GM21723 (cell line): ENCODE measurements around the gene ZFP92.
A peak's percentile ranks its signal among the peaks of the same experiment; 100 is the strongest.

Experiments
- ATAC-seq: cut with Tn5 transposase; IDR thresholded peaks from one replicate; pipeline ENCODE4 v1.9.1; 2021; ENCODE audit warnings: mild to moderate bottlenecking, moderate library complexity; ENCODE audit not compliant: unreplicated experiment

Gene ZFP92

DNA sequence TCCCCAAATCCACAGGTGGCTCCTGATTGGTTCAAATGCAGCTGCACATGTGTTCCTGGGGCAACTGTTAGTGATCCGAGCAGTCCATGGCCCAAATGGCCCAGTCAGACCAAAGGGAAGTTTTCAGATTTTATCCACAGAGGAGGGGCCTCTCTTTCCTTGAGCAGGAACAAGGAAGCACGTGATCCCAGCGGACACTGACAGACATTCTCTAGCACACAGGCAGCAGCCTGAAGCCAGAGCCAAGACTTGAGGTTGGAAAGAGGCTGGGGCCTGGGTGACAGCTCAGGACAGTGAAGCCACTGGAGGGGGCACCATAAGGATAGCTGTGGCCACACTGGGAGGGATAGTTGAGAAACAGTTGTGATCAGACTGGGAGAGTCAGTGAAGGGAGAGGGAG lies 3.5 kb upstream of the ZFP92 start:
- no peak for ATAC-seq

DNA sequence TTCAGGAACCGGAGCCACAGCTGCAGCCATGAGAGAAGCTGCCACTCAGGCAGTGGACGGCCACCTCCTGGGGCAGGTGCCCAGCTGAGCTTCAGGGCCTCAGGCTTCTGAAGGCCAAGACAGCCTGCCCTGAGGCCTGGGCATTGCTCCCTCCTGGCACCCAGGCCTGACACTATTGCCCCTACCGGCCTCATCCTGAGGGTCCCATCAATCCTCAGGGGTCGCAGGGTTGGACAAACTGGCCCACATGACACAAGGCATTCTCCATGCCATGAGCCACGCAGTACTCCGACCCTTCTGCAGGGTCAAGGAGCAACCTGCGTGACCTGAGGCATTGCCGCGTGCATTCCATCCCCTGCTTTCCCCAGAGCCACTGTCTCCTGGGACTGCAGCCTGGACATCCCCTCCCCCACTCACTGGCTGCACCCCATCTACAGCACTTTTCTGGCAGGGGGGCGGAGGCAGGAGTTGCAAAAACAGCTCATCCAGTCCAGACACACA lies 3.0 kb upstream of the ZFP92 start:
- no peak for ATAC-seq

DNA sequence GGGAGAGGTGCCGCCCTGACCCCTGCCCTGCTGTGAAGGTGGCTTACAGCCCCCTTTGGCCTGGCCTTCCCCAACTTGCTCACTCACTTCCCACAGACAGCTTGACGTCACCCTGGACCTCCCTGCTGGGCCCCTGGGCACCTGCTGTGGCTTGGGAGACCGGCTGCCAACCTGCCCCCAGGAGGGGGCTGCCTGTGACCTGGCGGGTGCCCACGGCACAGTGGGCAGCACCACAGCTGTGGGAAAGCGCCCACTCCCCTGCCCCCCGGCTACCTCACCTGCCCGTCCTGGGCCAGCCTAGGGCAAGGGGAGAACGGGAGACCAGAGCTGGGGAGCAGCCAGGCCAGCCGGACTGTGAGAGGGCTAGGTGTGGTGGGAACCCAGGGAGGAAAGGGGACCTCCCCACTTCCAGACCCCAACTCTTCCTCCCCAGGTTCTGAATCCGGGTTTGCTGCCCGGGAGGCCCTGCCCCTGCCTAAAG lies 2.4 kb upstream of the ZFP92 start:
- ATAC-seq: no peak

DNA sequence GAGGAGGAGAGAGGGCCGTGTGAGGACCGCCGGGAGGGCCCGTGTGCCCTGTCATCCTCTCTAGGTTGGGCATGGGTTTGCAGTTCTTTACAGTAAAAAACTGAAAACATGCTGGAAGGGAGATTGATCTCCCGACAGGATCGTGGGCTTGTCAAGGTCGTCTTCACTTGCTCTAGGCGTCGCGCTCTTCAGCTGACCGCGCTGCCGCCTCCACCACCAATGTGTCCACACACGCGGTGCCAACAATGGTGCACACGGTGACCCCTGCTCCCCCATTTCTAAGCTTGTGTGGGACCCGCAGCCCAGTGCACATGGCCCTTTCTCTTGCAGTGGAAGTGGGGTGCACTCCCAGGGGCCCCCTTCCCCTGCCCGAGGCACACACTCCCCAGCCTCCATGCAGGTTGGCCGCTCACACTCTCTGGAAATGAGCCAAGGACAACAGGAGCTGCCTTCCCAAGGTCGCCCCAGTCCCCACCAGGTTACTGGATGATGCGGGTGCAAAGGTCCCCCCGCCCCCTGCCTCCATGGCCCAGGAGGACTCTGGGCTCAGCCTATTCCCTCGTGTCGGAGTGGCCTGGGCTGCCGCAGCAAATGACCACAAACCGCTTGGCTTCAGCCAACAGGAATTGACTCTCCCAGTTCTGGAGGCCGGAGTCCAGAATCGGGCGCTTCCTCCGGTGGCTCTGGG lies 1.7 kb upstream of the ZFP92 start:
- ATAC-seq: no peak

DNA sequence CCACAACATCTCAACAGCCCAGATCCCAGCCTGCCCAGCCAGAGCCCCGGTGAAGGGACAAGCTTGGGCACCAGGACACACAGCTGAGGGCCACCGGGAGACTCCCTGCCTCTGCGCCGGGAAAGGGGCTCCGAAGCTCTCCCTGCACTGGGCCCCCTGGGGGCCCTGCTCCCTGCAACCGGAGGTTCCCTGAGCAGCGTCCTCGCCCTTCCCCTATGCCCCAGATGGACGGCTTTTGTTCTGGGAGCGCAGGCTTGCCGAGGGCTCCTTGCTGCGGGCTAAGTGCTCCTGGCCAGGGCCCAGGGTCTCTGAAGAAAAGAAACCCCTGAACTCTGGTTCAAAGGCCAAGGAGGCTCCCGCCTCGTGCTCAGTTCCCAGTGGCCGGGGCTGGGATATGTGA lies 899 bp upstream of the ZFP92 start:
- no peak for ATAC-seq

DNA sequence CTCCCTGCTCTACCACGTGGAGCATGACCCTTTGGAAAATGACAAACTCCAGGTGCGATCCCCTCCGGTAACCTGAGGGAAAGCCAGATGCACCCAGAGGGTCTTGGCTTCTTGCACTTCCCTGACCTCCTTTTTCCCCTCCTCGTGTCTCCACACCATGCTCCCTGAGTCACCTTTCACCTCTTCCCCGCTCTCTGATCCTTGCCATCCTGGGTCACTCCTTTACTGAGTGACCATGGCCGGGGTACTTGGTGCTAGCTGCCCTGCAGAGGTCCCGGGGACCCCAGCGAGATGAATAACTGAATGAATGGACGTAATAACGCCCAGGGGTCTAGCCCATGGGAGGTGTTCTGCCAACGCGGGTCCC lies 401 bp upstream of the ZFP92 start:
- ATAC-seq: peak; percentile 5

DNA sequence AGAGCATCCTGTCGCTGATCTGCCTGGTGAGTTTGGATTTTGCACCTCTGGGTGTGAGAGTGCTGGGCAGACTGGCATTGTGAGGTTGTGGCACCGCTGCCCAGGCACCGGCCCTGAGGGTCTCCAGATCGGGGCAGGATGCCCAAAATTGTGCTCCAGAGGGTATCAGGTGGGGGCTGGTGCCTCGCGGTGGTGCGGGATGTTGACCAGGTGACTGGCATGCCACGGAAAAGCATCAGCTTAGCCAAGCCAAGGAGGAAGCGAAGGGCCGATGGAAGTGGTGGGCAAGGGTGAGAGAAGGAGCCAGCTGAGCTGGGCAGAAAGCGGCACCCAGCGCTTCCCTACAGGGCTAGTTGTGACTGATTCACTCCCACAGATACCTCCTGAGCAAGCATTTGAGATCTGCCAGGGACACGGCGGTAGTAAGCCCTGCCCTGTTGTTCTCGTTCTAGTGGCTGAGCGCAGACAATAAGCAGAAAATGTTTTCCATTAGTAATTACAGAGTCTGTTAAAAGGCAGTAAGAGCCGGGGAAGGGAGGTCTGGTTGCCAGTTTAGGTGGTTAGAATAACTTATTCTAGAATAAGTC lies 809 bp downstream of the ZFP92 start:
- ATAC-seq: no peak

DNA sequence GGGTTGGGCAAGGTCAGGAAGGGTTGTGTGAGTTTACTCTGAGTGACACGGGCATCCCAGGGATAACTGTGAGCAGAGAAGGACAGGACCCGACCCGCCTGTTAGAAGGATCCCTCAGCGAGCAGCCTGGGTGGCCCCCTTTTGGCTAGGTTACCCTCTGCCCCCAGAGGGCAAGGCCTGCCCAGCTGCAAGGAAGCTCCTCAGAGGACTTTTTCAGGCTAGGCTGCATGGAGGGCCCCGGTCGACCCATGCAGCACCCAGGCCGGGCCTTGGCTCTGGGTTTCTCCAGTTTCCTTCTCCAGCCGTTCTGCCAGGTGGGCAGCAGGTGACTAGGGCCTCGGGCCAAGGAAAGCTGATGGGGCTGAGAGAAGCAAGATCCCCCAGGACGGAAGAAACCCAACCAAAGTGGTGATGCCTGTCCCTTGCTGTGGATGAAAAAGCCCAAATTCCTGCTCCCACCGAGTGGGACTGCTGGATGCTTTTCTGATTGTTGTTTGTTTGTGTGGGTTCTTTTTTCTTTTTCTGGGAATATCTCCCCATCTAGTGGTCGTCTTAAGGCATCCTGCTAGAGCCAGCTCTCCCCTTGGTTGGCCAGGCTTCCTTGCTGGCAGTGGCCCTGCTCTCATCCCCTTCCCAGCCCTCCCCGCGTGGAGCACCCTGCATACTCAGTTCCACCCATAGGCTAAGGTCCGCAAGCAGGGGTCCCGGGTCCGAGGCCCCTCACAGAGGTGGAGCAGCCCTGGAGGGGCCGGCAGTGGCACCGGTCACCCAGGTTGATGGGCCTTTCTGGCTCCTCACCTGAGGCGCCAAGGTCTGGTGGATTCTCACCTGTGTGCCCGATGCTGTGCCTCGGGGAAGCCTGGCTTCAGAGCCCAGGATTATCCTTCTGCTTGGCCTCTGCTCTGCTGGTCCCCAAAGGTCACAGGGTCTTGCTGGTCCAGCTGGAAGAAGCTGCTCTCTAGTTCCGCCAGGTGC lies 1.8 kb downstream of the ZFP92 start:
- no peak for ATAC-seq

DNA sequence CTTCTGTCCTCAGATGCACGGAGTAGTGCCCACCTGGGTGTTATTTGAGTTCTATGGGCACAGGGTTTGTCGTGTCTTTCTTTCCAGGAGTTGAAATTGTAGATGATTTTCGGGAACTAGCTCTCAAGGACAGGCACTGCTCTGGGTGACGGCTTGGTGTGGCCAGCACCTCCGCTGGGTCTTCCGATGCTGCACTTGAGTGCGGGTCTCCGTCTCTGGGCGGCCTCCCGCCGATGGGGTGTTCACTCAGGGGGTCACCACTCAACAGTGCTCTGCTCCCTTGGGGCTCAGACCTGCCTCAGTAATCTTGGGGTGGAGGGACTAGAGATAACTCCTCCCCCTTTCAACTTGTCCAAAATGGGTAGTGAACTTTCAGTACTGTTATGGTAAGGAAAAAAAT lies 2.5 kb downstream of the ZFP92 start:
- ATAC-seq: no peak

DNA sequence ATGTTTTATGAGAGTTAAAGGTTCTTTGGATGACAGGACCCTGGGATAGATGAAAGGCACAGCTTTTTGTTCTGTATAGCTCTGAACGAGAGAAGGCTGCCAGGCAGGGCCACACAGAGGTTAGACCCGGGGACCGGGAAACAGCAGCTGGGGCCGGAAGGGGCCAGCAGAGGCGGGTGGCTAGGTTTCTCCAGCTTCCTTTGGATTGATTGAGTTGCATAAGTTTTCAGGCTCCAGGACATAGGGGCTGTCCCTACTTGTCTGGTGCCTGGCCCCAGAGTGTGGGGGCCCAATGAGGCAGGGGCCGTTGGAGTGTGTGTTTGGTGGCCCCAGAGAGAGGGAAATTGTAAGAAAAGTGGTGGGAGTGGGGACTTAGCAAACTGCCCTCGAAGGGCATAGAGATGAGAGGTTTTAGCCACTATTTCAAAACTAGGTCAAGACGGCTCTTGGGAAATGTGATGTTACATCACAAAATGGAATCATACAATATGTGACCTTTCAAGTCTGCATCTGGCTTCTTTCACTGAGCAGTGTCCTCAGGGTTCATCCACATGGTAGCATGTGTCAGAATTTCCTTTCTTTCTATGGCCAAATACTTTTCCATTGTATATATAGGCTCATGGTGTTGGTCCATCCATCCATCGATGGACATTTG lies 3.7 kb downstream of the ZFP92 start:
- no peak for ATAC-seq

DNA sequence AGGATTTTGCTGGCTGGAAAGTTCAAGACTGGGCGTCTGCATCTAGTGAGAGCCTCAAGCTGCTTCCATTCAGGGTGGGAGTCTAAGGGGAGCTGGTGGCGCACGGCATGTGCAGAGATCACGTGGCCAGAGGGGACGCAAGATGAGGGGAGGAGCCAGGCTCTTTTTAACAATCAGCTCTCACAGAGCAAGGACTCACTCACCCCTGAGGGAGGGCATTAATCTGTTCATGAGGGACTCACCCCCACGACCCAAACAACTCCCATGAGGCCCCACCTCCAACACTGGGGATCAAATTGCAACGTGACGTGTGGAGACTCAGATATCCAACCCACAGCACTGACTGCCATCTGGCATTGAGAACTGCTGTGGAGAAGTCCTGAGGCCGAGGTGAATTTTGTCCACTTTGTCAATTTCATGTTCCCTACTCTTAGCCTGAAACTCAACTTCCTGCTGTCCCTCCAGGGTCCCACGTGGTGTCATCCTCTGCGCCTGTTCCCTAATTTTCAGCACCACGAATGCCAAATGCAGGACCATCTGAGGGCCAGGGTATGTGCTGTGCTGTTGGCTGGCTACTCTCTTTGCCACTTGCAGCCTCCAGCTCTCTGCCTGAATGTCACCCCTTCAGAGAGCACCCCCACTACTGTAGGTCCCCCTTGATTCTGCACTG lies 5.6 kb downstream of the ZFP92 start:
- no peak for ATAC-seq

DNA sequence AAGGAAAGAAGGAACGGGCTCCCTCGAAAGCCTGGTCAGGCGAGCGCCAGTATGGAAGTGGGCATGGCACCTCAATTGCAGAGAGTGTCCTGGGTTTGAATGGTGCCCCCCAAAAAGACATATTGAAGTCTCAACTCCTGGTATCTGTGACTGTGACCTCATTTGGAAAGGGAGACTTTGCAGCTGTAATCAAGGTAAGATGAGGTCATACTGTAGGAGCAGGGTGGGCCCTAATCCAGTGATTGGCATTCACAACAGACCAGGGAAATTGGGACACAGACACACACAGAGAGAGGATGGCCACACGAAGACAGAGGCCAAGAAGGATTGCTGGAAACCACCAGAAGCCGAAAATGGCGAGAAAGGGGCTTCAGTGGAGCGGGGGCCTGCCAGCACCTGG lies 6.4 kb downstream of the ZFP92 start:
- ATAC-seq: no peak

DNA sequence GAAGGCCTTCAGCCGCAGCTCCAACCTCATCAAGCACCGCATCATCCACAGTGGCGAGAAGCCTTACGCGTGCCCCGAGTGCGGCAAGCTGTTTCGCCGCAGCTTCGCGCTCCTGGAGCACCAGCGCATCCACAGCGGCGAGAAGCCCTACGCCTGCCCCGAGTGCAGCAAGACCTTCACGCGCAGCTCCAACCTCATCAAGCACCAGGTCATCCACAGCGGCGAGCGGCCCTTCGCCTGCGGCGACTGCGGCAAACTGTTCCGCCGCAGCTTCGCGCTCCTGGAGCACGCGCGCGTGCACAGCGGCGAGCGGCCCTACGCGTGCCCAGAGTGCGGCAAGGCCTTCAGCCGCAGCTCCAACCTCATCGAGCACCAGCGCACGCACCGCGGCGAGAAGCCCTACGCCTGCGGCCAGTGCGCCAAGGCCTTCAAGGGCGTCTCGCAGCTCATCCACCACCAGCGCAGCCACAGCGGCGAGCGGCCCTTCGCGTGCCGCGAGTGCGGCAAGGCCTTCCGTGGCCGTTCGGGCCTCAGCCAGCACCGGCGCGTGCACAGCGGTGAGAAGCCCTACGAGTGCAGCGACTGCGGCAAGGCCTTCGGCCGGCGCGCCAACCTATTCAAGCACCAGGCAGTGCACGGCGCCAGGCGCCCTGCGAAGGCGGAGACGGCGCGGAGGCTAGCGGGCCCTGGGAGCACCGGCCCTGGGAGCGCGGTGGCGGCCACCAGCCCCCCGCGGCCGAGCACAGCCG lies 9.8 kb downstream of the ZFP92 start:
- no peak for ATAC-seq

DNA sequence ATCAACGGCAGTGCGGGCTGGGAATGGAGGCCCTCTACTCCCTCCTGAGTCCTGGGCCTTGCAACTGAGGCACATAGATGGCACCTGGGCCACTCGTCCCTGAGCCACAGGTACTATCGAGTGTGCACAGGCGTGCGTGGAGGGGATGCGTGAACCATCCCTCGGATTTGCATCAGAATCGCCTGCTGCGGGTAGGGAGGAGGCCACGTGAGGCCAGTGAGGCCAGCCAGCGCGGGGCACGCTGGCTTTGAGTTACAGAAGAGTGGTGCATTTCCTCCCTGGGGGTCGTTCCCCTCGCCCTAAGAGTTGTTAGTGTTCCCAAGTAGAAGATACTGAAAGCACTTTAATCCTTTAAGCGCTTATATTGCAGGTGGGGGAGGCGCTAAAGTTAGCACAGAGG lies 10.6 kb downstream of the ZFP92 start:
- ATAC-seq: no peak

DNA sequence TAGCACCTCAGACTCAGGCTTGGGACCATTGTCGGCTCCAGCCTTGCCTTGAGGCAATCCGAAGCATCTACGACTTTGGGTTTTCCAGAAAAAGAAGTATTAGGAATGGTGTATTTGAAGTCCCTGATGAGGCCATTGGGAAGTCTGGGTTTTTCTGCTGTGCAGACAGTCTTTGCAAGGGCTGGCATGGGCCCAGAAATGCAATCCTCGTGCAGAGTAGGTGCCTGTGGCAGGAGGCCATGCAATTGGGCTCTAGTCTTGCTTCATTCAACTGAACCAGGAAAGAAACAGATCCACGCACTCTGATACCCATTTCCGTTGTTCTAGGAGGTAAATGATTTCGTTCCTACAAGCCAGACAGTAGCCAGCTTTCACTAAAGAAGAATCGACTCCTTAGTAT lies 12.4 kb downstream of the ZFP92 start:
- no peak for ATAC-seq

DNA sequence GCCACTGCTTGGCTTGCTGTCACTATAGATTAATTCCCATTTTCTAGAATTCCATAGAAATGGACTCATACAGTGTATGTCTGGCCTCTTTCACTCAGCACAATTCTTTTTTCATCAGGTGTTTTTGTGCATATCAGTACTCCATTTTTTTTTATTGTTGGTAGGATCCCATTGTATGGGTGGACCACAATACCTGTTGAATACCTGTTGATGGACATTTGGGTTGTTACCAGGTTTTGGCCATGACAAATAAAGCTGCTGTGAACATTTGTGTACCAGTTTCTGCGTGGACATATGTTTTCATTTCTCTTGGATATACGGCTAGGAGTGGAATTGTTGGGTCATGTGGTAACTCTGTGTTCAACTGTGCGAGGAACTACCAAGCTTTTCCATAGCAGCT lies 14.9 kb downstream of the ZFP92 start:
- no peak for ATAC-seq

DNA sequence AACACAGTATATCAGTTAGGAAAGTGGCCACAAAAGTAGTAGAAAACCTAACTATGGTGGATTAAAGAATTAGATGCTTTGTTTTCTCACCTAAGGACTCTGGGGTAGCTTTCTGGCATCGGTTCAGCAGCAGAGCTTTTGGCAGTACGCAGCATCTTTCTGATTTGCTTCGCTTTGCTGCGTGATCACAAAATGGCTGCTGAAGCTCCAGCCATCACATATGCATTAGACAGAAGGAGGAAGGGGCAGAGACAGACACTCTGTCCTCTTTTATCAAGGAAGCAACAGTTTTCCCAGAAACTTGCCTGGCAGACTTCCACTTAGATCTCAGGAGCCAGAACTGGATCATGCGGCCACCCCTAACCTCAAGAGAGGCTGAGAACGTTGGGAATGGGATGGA lies 19.5 kb downstream of the ZFP92 start:
- no peak for ATAC-seq

DNA sequence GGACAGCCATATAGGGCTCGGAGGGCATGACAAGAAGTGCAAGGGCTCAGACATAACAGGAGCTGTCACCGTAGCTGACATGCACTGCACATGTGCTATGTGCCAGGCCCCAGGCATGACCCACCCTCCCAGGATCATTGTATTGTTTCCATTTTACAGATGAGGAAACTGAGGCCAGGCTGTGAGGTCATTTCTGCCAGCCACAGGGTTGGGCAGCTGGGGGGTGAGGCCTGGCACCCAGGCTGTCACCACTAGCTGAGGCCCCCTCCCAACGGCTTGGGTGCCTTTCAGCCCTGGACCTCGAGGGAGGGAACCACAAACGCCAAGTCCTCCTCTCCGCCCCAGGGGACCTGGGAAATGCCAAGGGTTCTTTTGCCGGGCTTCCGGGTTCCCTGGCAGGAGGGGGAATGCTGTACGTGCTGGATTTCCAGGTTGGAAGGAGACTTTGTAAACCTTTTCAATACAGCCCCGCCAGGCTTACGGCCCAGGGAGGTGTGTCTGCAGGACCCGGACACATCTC lies 21.9 kb downstream of the ZFP92 start:
- no peak for ATAC-seq

DNA sequence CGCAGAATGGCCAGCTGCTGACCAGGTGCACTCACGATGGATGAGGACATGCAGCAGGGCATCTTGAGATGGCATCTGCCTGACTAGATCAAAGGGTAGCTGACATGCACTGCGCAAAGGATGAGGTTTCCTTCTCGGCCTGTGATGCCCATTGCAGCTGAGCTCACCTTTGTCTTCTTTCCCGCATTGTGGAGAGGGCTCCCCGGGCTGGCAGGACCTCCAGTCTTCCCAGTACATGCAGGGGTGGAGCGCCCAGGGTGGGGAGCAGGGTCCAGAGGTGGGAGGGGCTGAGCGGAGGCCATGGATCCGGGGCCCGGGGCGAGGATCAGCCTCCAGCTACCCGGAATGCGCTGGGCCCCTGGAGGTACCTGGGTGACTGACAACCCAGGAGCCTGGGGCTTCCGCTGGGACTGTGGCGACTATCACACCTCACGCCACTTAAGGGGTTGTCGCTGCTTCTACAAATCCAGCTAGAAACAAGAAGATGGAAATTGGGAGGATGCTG lies 22.6 kb downstream of the ZFP92 start:
- ATAC-seq: no peak
